ENCODE data around the gene PUS7.

DNA sequence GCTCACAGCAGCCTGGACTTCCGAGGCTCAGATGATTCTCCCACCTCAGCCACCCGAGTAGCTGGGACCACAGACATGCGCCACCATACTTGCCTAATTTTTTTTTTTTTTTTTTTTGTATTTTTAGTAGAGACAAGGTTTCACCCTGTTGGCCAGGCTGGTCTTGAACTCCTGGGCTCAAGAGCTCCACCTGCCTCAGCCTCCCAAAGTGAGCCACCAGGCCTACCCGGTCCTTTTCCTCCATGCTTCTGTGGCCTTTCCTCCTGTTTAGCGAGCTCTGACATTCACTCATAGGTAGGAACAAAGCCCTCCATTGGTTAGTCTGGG is 83.3 kb downstream of the PUS7 start:
- no peak for TF ChIP-seq TAF1 (IDR thresholded peaks at IDR 0.05; ENCODE audit: borderline replicate concordance, low read depth, low read length)
- TF ChIP-seq POLR2A (IDR thresholded peaks at IDR 0.05; ENCODE audit: low read depth, low read length) = no peak
- no peak for TF ChIP-seq POLR2AphosphoS5 (IDR thresholded peaks at IDR 0.05; ENCODE audit: low read depth, low read length)

Measured in GM12892 (cell line).